ENCODE data around the gene GPX2.

Gene GPX2

DNA sequence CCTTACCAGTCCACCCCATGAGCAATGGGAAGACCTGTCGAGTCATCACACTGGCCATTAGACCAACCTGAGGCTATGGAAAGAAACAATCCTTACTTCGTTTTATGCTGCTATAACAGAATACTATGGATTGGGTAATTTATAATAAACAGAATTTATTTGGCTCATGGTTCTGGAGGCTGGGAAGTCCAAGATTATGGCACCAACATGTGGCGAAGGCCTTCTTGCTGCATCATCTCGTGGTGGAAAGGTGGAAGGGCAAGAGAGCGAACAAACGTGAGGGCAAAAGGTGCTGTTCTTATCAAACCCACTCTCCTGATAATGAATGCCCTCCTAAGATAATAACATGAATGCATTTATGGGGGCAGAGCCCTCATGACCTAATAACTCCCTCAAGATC, 53.2 kb downstream of the GPX2 start:
- TF ChIP-seq, protein P1, sequence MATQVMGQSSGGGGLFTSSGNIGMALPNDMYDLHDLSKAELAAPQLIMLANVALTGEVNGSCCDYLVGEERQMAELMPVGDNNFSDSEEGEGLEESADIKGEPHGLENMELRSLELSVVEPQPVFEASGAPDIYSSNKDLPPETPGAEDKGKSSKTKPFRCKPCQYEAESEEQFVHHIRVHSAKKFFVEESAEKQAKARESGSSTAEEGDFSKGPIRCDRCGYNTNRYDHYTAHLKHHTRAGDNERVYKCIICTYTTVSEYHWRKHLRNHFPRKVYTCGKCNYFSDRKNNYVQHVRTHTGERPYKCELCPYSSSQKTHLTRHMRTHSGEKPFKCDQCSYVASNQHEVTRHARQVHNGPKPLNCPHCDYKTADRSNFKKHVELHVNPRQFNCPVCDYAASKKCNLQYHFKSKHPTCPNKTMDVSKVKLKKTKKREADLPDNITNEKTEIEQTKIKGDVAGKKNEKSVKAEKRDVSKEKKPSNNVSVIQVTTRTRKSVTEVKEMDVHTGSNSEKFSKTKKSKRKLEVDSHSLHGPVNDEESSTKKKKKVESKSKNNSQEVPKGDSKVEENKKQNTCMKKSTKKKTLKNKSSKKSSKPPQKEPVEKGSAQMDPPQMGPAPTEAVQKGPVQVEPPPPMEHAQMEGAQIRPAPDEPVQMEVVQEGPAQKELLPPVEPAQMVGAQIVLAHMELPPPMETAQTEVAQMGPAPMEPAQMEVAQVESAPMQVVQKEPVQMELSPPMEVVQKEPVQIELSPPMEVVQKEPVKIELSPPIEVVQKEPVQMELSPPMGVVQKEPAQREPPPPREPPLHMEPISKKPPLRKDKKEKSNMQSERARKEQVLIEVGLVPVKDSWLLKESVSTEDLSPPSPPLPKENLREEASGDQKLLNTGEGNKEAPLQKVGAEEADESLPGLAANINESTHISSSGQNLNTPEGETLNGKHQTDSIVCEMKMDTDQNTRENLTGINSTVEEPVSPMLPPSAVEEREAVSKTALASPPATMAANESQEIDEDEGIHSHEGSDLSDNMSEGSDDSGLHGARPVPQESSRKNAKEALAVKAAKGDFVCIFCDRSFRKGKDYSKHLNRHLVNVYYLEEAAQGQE (IDR thresholded peaks at IDR 0.05; ENCODE audit: low read depth), result no peak
- no peak for TF ChIP-seq EP300 (IDR thresholded peaks at IDR 0.05; ENCODE audit: borderline replicate concordance)
- no peak for TF ChIP-seq YY1 (IDR thresholded peaks at IDR 0.05; ENCODE audit: low read depth)
- TF ChIP-seq TAF1 (IDR thresholded peaks at IDR 0.05; ENCODE audit: low read depth), result no peak
- TF ChIP-seq NFIC (IDR thresholded peaks at IDR 0.05), result no peak
- TF ChIP-seq ZBTB7A (IDR thresholded peaks at IDR 0.05; ENCODE audit: low read depth), result no peak
- TF ChIP-seq RAD21 (IDR thresholded peaks at IDR 0.05; ENCODE audit: low read depth), result no peak
- no peak for TF ChIP-seq CREB1 (IDR thresholded peaks at IDR 0.05; ENCODE audit: low read depth)
- TF ChIP-seq TCF12 (IDR thresholded peaks at IDR 0.05; ENCODE audit: low read depth), result no peak
- TF ChIP-seq CEBPB (IDR thresholded peaks at IDR 0.05), result no peak

Measured in Ishikawa (cell line).